HUDEP-2 (cell line): Measurements from ENCODE around the gene GOLGA5.
"Not testable (repeated sequence)": the region's sequence is repeated elsewhere in the genome, so short reads cannot be mapped to it uniquely, and the experiment has no call there.

Experiments
- DNase-seq, 76 experiments: peaks; one replicate each; lab custom pipeline; 2025; ENCODE audit not compliant: unreplicated experiment in 76 of 76; lab: John Stamatoyannopoulos, UW

The GOLGA5 gene

GRCh38 chr14:92793709-92794546 lies at the start of gene GOLGA5:
Gene GOLGA5, plus strand, starts transcription at chr14:92794305. Its CDS starts 3,133 bp downstream, at chr14:92797438.
- peak; percentile 31 to 99 (median 96) for DNase-seq

- DNase-seq: no peak
Observed at GRCh38 chr14:92747701-92748258, 46.3 kb upstream of the GOLGA5 start.

GRCh38 chr14:92748259-92749016 lies 45.7 kb upstream of the GOLGA5 start, which contains the start of gene LGMN:
Gene LGMN, minus strand, starts transcription at chr14:92748627. Its CDS starts 15,841 bp downstream, at chr14:92732786.
- DNase-seq: peak in 22 of 76 experiments; percentile 3 to 49 (median 14)

GRCh38 chr14:92750222-92750728 lies 43.8 kb upstream of the GOLGA5 start:
- DNase-seq: not testable (repeated sequence)

GRCh38 chr14:92750994-92751400 lies 43.1 kb upstream of the GOLGA5 start:
- no peak for DNase-seq

GRCh38 chr14:92751819-92752218 lies 42.3 kb upstream of the GOLGA5 start:
- DNase-seq: no peak

GRCh38 chr14:92753250-92753649 lies 40.9 kb upstream of the GOLGA5 start:
- no peak for DNase-seq

- no peak for DNase-seq
Observed at GRCh38 chr14:92754966-92755365, 39.1 kb upstream of the GOLGA5 start.

- DNase-seq: peak in 6 of 76 experiments; percentile 8 to 31 (median 26)
Observed at GRCh38 chr14:92755495-92755894, 38.6 kb upstream of the GOLGA5 start.

- DNase-seq: no peak
Observed at GRCh38 chr14:92756446-92756845, 37.7 kb upstream of the GOLGA5 start.

- peak in 5 of 76 experiments; percentile 5 to 29 (median 12) for DNase-seq
Observed at GRCh38 chr14:92759300-92759678, 34.8 kb upstream of the GOLGA5 start.

- DNase-seq: no peak
Observed at GRCh38 chr14:92759679-92760523, 34.2 kb upstream of the GOLGA5 start.

- no peak for DNase-seq
Observed at GRCh38 chr14:92760524-92760805, 33.6 kb upstream of the GOLGA5 start.

- not testable (repeated sequence) for DNase-seq
Observed at GRCh38 chr14:92763666-92764631, 30.2 kb upstream of the GOLGA5 start.

GRCh38 chr14:92768236-92768635 lies 25.9 kb upstream of the GOLGA5 start:
- not testable (repeated sequence) for DNase-seq

GRCh38 chr14:92768795-92769194 lies 25.3 kb upstream of the GOLGA5 start:
- DNase-seq: no peak

GRCh38 chr14:92770484-92770883 lies 23.6 kb upstream of the GOLGA5 start:
- no peak for DNase-seq

- DNase-seq: no peak
Observed at GRCh38 chr14:92774572-92774971, 19.5 kb upstream of the GOLGA5 start.

GRCh38 chr14:92775292-92775691 lies 18.8 kb upstream of the GOLGA5 start:
- not testable (repeated sequence) for DNase-seq
